Kidney capillary endothelial cell (primary cell): Measurements from ENCODE around the gene GCGR.
A peak's percentile ranks its signal among the peaks of the same experiment; 100 is the strongest.

Experiments
- DNase-seq: peaks from one replicate; pipeline ENCODE4 v3.0.0-alpha.2; 2018; ENCODE audit warnings: low spot score

Gene GCGR

GRCh38 chr17:81849457-81849856 lies 45.5 kb downstream of the GCGR start:
- DNase-seq = no peak

- no peak for DNase-seq
These were observed 47.5 kb downstream of the GCGR start for GRCh38 chr17:81851423-81851822.

DNA sequence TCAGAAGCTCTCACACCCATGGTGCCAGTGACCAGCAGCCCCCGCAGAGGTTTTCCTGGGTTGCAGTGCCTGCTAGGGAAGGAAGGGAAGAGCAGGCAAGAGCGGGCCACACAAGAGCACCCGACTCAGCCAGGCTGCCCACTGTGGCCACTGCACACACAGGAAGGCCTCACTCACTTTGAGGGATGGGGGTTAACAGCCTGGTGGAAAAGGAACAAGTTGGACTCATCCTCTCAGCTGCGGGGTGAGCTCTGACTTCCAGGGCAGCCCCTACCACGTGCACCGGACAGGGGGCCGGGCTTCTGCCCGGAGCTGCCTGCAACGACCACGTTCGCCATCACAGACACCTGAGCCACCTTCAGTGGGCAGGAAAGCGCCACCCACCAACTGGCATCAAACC lies 48.3 kb downstream of the GCGR start:
- DNase-seq = no peak

GRCh38 chr17:81854974-81855774 lies 51.2 kb downstream of the GCGR start:
- DNase-seq = no peak

DNA sequence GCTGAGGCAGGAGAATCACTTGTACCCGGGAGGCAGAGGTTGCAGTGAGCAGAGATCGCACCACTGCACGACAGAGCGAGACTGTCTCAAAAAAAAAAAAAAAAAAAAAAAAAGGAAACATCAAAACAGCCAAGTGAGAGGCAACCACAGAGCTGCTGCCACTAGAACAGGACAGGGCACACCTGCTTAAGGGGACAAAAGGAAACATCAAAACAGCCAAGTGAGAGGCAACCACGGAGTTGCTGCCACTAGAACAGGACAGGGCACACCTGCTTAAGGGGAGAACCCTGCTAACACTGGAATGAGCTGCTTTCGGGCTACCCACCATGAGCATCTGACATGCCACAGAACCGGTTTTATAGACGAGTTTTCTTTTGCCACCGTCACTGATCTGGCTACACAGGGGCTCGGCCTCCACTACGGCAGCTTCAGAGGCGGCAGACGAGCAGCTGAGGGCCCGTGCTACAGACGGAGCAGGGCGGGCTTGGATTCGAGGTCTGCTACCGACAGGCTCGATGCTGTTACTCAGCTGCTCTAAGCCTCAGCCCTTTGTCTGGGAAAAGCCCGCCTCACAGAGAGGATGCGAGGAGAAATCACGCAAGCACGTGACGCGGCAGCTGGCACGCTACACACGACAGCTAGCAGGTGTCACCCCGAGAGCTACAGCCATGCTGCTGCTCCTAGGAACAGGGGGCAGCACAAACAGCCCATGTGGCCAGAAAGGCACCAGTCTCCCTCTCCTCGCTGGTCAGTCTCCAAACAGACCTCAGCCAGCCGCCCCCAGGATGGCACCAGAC lies 54.4 kb downstream of the GCGR start:
- no peak for DNase-seq

GRCh38 chr17:81858967-81859905 lies 55.3 kb downstream of the GCGR start:
- DNase-seq = no peak

DNA sequence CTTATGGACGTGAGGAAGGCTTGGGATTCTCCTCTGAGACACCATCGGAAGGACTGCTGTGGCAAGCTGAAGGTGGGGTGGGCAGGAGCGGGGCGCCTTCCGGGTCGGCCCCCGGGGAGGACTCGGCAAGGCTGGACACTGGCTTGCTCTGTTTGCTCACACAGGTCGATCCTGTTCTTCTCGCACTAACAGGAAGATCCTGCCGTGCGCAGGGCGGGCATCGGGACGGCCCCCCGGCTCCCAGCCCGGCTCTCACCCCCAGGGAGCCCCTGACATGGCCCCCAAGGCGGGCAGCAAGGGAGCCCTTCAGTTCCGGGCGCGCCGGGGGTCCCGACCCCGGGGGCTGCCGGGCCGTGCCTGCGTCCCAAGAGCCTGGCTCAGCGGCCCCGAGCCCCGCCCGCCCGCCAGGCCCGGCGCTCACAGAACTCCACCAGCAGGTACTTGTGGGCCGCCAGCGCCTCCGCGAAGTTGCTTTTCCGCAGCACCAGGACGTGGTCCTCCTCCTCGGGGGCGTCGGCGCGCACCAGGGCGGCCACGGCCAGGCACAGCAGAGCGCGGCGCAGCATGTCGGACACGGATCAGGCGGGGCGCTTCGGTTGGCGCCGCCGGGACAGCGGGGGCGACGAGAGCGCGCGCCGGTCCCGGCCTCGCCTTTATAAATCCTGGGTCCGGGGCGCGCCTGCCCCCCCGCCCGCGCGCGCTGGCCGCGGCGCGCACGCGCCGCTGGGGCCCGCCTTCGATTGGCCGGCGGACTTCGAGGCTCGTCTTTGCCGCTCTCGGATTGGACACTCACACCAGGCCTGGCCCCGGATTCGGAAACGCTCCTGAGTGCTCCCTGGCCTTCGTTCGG lies 56.2 kb downstream of the GCGR start, which contains the start of gene P4HB:
TSS of gene P4HB (minus strand) at position 630 of the 850 bp plus-strand sequence. CDS start at position 566, 64 bp downstream.
- DNase-seq = no peak

- peak; percentile 100 for DNase-seq
These were observed 57.0 kb downstream of the GCGR start for GRCh38 chr17:81860756-81861568.

DNA sequence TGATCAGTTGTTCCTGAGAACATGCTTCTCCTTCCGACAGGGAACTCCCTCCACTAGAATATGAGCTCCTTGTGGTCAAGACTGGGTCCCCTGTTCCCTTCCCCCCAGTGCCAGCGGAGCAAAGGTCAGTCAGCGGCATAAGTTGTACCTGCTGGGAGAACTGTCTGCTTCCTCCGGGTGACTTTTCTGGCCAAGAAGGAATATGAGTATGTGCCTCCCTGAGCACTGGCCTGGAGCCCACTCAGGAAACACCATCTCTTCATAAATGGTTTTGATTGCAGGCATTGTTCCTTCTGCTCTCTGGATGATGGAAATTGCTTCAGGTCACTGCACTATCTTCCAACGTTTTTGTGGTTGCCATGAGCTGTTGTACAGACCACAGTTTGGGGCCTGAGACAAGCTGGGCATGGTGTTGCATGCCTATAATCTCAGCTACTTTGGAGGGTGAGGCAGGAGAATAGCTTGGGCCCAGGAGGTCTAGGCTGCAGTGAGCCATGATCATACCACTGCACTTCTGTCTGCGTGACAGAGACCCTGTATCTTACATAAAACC lies 59.2 kb downstream of the GCGR start:
- no peak for DNase-seq
